ENCODE results near the gene ADAMTS7.
A peak's percentile ranks its signal among the peaks of the same experiment; 100 is the strongest.
"Not testable (repeated sequence)": the region's sequence is repeated elsewhere in the genome, so short reads cannot be mapped to it uniquely, and the experiment has no call there.

Gene ADAMTS7

GRCh38 chr15:78751602-78751979, 59.7 kb downstream of the ADAMTS7 start:
- no peak for DNase-seq

DNA sequence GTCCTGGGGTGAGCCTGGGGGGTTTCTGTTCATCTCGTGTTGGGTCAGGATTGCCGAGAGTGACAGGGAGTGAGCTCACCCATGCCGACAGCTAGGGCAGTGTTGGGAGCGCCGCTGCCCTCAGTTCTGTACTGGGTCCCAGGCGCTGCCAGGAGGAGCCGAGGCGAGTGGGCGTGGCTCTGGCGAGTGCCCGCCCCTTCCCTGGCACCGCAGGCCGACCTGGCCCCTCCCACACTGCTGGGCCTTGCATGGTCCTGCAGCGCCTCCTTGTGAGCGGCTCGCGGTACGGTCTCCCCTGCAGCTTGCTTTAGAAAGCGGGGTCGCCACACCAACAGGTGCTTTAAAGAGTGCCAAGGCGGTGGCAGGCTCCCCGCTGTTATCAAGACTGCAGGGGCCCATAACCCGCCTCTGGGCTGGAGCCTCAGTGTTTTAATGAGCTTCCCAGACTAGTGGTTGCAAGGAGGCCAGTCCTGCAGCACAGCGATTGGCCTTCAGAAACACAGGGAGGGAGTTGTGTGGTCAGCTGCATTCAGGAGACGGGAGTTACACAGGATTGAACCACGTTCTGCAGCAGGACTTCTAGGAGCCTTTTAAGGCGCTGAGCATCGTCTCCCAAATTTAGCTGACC, 60.2 kb downstream of the ADAMTS7 start:
- DNase-seq, result peak; percentile 66

GRCh38 chr15:78750566-78750965, 60.7 kb downstream of the ADAMTS7 start:
- no peak for DNase-seq

GRCh38 chr15:78749831-78750230, 61.4 kb downstream of the ADAMTS7 start:
- DNase-seq, result no peak

- not testable (repeated sequence) for DNase-seq
These were observed 63.4 kb downstream of the ADAMTS7 start for GRCh38 chr15:78747877-78748276.

GRCh38 chr15:78741674-78742073, 69.6 kb downstream of the ADAMTS7 start:
- DNase-seq, result not testable (repeated sequence)

GRCh38 chr15:78740904-78741274, 70.4 kb downstream of the ADAMTS7 start:
- no peak for DNase-seq

DNA sequence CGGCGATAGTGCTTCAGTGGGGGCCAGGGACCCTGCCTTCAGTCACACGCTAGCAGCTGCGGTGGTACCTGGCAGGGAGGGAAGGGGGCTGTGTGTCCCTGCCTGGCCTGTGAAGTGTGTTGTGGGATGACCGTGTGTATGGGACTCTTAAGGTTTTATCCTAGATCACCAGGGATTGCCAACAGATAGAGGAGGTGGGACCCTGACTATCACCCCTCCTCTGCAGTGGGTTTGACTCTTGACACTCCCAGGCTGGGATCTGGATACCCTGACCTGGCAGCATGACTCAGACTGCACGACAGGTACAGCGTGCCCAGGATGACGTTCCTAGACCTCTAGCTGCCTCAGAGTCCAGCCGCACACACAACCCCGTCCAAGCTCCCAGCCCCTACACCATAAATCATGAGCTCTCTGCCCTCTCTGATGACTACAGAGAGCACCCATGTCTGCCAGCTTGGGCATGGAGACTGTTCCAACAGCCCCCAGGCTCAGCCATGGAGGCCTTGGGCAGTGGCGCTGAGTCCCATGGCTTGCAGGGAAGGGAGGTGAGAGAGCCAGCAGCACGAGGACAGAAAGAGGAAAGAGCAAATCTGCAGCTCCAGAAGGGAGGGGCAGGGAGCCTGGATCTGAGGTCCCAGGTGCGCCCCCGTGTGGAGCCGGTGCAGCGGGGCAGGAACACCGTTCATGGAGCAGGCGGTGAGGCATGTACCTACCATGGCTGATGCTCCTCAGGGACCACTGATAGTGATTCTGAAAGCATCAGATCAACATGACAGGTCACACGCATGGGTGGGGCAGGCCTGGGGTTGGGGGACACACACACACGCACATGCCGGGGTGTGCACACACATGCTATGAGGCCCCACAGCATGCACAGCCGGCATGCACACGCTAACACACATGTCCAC, 71.0 kb downstream of the ADAMTS7 start:
- DNase-seq, result no peak

DNA sequence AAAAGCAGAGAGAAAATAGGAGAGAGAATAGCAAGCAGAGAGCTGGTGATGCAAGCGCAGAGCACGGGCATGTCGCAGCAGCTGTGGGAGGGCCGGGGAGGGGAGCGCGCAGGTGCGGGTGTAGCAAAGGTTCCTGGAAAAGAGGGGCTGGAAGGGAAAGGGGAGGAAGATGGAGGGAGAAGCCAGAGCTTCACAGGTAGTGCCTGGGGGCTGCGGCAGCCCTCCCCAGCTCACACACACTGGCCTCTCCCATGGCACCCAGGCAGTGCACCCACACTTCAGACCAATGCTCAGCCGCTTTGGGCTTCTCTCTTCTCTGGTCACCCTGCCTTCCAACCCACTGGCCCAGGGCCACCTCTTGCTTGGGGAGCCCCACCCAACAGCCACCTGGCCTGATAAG, 72.1 kb downstream of the ADAMTS7 start:
- no peak for DNase-seq

DNA sequence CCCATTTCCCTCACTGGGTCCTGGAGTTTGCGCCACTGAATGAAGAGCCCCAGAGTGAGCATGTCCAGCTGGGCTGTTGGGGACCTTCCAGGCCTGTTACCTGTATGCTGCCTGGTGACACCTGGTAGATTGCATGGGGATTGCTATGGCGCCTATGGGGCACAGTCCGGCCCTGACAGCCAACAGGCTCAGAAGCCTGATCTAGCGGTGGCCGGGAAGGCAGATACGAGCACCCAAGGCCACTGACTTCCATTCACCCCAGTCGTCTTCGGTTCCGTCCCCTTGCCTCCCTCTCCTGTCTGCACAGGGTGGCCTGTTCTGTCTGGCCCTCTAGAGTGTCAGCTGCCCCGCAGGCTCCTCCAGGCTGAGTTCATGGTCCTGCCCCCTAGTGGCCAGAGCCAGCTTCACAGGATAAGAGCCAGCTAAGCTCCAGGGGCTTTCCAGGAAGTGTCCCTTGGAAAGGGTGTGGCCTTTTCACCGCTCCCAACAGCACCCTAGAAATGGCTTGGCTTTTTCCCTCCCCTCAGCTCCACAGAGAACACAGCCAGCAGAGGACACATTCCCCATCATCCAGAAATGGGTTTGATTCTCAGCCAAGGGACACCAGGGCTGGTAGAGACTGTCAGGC, 73.2 kb downstream of the ADAMTS7 start:
- not testable (repeated sequence) for DNase-seq

DNA sequence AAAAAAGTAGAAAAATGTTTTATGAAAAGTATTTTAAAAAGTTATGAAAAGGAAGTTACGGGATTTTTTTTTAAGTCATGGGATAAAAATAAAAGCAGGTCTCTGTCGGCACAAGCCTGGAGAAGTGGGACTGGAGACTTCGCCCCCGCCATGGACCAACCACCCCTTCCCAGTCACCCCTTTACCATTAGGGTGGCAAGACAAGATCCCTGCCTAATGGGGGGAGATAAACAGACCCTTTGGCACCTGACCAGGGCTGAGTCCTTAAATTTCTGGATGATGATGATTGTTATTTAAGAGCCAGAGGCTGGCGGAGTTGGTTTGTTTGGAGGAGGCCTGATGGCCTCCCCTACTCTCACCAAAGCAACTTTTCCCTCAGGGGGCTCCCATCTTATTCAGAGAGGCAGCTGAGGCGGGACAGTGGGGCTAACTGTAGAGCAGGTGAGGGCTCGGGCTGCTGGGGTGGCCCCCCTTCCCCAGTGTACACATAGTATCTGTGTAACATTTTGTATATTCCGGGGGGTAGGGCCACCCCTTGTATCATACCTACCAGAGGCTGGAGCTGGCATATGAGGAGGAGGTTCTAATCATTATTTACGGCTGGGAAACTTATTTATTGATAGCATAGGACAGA, 74.0 kb downstream of the ADAMTS7 start:
- no peak for DNase-seq

DNA sequence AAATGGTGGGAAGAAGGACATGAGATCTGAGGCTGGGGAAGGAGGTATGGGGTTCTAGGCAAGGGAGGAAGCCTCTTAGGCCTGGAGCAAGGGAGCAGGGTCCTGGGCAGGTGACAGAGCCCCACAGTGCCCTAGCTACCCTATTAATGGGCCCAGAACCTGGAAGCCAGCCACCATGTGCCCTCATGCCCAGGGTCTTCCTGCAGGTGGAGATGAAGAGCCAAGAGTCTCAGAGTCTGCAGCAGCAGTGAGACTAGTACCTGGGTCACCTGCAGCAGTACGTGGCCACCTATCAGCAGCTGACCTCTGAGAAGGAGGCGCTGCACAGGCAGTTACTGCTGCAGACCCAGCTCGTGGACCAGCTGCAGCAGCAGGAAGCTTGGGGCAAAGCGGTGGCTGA, 75.0 kb downstream of the ADAMTS7 start:
- not testable (repeated sequence) for DNase-seq

- no peak for DNase-seq
These were observed 76.7 kb downstream of the ADAMTS7 start for GRCh38 chr15:78734451-78735064.

DNA sequence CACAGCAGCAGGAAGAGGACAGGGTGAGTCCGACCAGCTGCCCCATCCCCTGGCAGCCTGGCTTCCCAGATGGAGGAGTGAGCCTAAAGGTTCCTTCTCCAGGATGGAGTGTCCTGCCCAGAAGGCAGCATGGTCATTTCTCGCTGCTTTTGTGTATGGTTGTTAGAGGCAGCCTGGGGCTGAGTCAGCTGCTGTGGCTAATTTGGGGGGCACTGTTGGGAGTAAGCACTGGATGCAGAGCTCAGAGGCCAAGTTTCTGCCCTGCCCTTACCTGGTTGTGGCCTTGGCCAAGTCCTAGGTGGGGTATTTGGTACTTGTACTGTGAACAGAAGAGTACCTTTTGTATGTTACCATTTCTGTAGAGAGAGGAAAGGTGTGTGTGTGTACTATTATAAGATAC, 78.6 kb downstream of the ADAMTS7 start:
- no peak for DNase-seq

DNA sequence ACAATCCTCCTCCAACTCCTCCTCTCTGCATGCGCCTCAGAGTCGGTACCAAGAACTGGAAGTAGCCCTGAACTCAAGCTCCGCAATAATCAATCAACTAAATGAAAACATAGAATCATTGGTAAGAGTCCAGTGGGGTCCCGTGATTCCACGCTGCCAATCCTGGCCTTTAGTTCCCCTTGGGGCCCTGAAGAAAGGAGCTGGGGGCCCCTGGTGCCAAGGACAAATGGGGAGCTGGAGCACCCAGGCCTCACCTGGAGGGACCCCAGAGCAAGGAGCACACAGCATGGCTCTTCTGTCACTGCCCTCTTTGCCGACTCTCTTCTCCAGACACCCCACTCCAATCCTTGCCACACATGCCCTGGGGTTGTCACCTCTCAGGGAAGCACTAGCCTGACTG, 80.3 kb downstream of the ADAMTS7 start:
- DNase-seq, result no peak

- DNase-seq, result not testable (repeated sequence)
These were observed 82.8 kb downstream of the ADAMTS7 start for GRCh38 chr15:78728427-78728826.

- DNase-seq, result no peak
These were observed 83.7 kb downstream of the ADAMTS7 start for GRCh38 chr15:78727561-78727960.

DNA sequence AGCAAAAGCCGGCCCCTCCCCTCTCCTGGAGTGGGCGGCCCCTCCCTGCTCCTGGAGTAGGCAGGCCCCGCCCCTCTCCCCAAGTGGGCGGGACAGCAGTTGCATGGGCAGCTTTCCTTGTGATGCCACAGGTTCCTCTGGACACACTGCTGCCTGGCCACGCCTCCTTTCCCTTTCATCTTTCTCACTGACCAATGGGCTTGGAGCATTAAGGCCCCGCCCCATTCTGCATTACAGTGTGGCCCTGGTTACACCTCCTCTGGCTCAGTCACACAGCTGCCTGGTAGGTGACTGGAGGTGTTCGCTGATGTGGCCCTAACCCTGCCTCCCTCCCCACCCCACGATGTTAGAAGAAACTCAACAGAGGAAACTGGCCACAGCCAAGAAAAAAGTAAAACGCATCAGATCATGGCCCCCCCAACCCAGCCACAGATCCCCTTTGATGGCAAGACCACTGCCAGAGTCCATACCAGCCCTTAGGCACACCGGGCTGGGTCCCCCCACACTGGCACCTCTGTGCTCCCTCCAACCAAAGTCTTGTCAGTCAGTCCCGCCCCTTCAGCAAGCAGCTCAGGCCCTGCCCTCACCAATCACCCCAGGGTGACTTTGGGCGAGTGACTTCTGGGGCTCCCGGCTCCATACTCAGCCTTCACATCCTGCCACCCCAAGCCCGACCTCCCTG, 84.3 kb downstream of the ADAMTS7 start:
- no peak for DNase-seq

DNA sequence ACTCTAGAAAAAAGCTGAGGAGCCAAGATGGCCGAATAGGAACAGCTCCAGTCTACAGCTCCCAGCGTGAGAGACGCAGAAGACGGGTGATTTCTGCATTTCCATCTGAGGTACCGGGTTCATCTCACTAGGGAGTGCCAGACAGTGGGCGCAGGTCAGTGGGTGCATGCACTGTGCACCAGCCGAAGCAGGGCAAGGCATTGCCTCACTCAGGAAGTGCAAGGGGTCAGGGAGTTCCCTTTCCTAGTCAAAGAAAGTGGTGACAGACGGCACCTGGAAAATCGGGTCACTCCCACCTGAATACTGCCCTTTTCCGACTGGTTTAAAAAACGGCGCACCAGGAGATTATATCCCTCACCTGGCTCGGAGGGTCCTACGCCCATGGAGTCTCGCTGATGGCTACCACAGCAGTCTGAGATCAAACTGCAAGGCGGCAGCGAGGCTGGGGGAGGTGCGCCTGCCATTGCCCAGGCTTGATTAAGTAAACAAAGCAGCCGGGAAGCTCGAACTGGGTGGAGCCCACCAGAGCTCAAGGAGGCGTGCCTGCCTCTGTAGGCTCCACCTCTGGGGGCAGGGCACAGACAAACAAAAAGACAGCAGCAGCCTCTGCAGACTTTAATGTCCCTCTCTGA, 91.3 kb downstream of the ADAMTS7 start:
- DNase-seq, result not testable (repeated sequence)

DNA sequence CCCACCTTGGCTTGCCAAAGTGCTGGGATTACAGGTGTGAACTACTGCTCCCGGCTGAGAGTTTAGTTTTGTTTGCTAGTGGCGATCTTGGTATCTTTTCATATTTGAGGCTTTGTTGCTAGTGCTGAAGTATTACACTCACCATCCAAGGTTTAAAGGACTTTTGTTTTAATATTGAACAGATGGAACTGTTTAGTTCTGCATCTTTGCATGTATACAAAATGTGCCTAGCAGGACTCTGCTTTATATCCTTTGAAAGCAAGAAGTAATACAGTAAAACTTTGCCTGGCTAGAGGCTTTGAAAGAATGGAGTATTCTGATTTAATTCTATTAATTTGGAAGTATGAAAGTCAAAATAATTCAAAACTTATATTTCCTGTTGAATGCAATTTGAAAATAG, 92.4 kb downstream of the ADAMTS7 start:
- no peak for DNase-seq

DNA sequence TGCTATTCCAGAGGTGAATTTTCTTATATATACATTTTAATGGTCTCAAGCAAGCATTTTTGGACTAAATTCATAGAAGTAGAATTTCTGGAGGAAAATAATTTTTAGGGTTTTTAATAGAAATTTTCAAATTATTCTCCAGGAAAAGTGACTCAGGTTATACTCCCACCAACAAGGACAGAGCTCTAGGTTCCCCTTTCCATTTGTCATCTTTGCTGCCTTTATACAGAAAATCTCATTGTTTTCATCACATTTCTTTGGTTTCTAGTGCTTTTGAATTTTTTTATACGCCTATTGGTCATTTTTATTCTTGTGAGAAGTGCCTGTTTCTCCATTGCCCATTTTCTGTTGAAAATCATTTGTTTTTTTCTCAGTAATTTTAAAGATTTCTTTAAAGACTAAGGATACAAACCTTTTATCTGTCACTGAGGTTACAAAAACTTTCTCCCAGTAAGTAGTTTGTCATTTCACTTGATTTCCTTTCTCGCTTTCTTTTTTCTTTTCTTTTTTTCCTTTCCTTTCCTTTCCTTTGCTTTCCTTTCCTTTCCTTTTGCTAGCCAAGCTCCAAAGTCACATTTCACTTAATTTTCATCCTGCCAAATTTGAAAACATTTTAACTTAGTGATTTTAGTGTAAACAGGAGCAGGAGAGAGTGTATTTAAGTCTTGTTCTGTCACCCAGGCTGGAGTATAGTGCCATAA, 93.2 kb downstream of the ADAMTS7 start:
- no peak for DNase-seq

Measured in NCI-H2227 treated with DMSO at 0.1 percent for 48 hours (cell line).